ENCODE data around the gene PKHD1.

The PKHD1 gene

DNA sequence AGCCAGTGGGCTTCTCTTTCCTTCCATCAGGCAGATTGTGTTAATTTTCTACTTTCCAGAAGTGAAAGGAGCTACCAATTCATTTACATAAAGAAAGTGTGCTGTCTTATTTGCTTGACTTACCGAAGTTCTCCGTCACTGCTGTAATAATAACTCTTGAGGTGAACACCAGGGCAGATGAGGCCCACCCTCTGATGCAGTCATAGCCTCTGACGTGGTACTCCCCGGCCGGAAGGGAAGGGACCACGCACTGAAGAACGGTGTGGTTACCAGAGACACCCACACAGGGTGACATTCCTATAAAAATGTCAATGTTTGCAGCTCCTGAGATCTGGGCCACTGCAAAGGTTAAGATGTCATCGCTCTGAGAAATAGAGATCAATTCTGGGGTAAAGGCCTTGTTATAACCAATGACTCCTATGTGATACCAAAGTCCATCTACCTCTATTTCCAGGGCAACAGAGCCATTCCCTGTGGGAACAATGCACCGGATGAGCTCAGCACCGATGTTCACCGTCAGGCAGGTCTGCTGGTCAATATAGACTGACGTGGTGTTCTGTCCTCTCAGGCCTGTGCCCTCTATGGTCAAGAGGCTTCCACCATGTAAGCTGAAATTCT, 62.9 kb downstream of the PKHD1 start:
- no peaks in the 10 kb centered on the region for H3K9me3 ChIP-seq (ENCODE audit: low read depth, low read length)
- H3K27ac ChIP-seq = no peak overlapping the region
- no peaks in the 10 kb centered on the region for H3K36me3 ChIP-seq (ENCODE audit: insufficient read depth, low read length)
- TF ChIP-seq FOXP2 (optimal IDR thresholded peaks at IDR 0.05; ENCODE audit: control extremely low read depth, extremely low read length, insufficient read depth) (no peak), POLR2AphosphoS5 (IDR thresholded peaks at IDR 0.05; ENCODE audit: borderline replicate concordance, low read depth, low read length) (no peak), EZH2 (IDR thresholded peaks at IDR 0.05) (no peak)
- H3K9ac ChIP-seq (ENCODE audit: insufficient read length) = no peak overlapping the region
- no peak overlapping the region for H3K4me3 ChIP-seq
- no peak for DNase-seq (ENCODE audit: low read depth, low spot score)

DNA sequence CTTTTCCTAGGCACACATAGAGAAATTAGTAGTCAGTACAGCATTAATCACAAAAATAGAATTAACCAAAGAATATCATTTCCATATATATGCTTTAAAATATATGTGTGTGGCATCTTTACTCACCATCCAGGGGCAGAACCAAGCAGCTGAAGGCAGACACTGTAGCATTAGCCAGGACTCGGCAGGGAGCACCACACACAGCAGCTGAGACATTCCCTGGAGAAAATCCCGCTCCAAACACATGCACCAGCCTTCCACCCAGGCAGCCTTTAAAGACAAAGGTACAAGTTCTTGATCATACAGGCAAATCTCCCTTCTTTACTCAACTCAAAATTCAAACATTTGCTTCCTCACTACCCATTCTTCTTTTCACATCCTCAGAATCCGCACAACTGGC, 64.7 kb downstream of the PKHD1 start:
- peak overlapping the region; percentile 86 for H3K27ac ChIP-seq
- DNase-seq (ENCODE audit: low read depth, low spot score) = no peak
- no peaks in the 10 kb centered on the region for H3K9me3 ChIP-seq (ENCODE audit: low read depth, low read length)
- H3K4me3 ChIP-seq = peak overlapping the region; percentile 72
- peak overlapping the region; percentile 72 for H3K9ac ChIP-seq (ENCODE audit: insufficient read length)
- TF ChIP-seq FOXP2 (optimal IDR thresholded peaks at IDR 0.05; ENCODE audit: control extremely low read depth, extremely low read length, insufficient read depth) = no peak
- TF ChIP-seq POLR2AphosphoS5 (IDR thresholded peaks at IDR 0.05; ENCODE audit: borderline replicate concordance, low read depth, low read length) = no peak
- TF ChIP-seq EZH2 (IDR thresholded peaks at IDR 0.05) = no peak
- H3K36me3 ChIP-seq (ENCODE audit: insufficient read depth, low read length) = no peaks in the 10 kb centered on the region

DNA sequence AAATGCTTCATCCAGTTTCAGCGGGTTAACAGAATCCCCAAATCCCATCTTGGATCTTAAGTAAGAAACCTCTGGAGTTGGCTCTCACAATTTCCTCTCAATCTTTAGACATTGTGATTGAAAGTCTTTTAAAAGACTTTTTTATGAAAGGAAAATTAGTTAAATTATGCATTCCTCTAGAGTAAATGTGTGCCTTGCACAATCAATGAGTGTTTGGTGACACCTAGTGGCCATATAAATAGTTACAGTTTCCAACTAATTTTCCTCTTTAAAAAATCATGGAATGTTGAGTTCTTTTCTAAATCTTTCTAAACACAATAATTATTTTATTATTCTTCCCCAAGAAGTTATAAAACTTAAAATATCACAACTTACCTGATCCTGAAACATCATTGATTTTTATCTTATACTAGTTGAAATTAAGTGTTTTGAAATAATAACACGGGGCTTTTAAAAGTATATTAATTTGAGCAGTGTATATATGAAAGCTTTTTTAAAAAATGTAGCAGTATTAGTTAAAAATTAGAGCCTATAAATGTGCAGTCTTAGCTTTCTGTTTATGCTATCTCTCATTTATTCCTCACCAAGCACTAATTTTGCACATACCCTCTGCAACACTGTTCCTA, 66.4 kb downstream of the PKHD1 start:
- Histone ChIP-seq H3K4me3 (peak overlapping the region; percentile 72), H3K9me3 (ENCODE audit: low read depth, low read length) (no peaks in the 10 kb centered on the region), H3K9ac (ENCODE audit: insufficient read length) (peak overlapping the region; percentile 72), H3K36me3 (ENCODE audit: insufficient read depth, low read length) (no peaks in the 10 kb centered on the region), H3K27ac (peak overlapping the region; percentile 86)
- peak; percentile 78 for DNase-seq (ENCODE audit: low read depth, low spot score)
- TF ChIP-seq EZH2 (IDR thresholded peaks at IDR 0.05) (no peak), FOXP2 (optimal IDR thresholded peaks at IDR 0.05; ENCODE audit: control extremely low read depth, extremely low read length, insufficient read depth) (no peak), POLR2AphosphoS5 (IDR thresholded peaks at IDR 0.05; ENCODE audit: borderline replicate concordance, low read depth, low read length) (no peak)

DNA sequence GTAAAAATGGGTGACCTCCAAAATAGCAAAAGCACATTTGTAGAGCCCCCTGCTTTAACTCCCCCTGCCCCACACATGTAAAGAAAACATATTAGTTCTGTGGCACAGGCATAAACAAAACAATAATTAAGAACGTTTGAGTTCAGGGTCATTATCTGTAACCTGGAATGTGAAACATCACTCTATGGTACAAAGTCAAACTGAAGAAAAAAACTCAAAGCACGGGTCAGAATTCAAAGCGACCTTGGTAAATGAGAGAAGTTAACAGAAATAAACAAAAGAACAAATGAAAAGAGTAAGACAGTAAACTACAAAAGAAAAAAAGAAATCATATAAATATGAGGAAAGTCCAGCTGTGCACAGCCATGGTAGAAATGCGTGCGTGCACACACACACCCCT, 67.5 kb downstream of the PKHD1 start:
- Histone ChIP-seq H3K9me3 (ENCODE audit: low read depth, low read length) (no peaks in the 10 kb centered on the region), H3K4me3 (peak overlapping the region; percentile 39), H3K9ac (ENCODE audit: insufficient read length) (peak overlapping the region; percentile 72), H3K36me3 (ENCODE audit: insufficient read depth, low read length) (peaks cover 3% of the 10 kb centered on the region; the same call in 1 of the 2 replicates), H3K27ac (peak overlapping the region; percentile 86)
- DNase-seq (ENCODE audit: low read depth, low spot score) = no peak
- no peak for TF ChIP-seq EZH2 (IDR thresholded peaks at IDR 0.05)
- TF ChIP-seq POLR2AphosphoS5 (IDR thresholded peaks at IDR 0.05; ENCODE audit: borderline replicate concordance, low read depth, low read length) = no peak
- no peak for TF ChIP-seq FOXP2 (optimal IDR thresholded peaks at IDR 0.05; ENCODE audit: control extremely low read depth, extremely low read length, insufficient read depth)

DNA sequence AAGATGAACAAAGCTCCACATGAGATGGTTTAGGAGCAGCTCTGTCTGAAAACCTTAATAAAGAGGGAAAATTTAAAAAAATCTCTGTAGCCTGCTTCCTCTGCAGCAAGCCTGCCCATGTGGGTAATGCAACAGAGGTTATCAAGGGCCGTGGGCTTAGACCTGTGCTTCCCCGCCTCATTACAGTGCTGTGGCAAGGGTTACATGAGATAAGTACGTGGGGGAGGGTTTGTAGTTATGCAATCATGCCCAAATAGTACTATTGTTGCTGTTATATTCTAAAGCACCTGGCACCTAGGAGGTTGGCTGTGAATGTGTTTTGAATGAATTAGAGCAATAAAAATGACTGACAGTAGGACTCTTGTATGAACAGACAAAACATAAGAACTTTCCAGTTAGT, 68.3 kb downstream of the PKHD1 start:
- Histone ChIP-seq H3K4me3 (peak overlapping the region; percentile 3; the same call in 1 of the 2 replicates), H3K9me3 (ENCODE audit: low read depth, low read length) (no peaks in the 10 kb centered on the region), H3K27ac (peak overlapping the region; percentile 86), H3K36me3 (ENCODE audit: insufficient read depth, low read length) (peaks cover 11% of the 10 kb centered on the region; the same call in 1 of the 2 replicates), H3K9ac (ENCODE audit: insufficient read length) (peak overlapping the region; percentile 72)
- DNase-seq (ENCODE audit: low read depth, low spot score) = no peak
- TF ChIP-seq POLR2AphosphoS5 (IDR thresholded peaks at IDR 0.05; ENCODE audit: borderline replicate concordance, low read depth, low read length) = no peak
- no peak for TF ChIP-seq EZH2 (IDR thresholded peaks at IDR 0.05)
- TF ChIP-seq FOXP2 (optimal IDR thresholded peaks at IDR 0.05; ENCODE audit: control extremely low read depth, extremely low read length, insufficient read depth) = no peak

DNA sequence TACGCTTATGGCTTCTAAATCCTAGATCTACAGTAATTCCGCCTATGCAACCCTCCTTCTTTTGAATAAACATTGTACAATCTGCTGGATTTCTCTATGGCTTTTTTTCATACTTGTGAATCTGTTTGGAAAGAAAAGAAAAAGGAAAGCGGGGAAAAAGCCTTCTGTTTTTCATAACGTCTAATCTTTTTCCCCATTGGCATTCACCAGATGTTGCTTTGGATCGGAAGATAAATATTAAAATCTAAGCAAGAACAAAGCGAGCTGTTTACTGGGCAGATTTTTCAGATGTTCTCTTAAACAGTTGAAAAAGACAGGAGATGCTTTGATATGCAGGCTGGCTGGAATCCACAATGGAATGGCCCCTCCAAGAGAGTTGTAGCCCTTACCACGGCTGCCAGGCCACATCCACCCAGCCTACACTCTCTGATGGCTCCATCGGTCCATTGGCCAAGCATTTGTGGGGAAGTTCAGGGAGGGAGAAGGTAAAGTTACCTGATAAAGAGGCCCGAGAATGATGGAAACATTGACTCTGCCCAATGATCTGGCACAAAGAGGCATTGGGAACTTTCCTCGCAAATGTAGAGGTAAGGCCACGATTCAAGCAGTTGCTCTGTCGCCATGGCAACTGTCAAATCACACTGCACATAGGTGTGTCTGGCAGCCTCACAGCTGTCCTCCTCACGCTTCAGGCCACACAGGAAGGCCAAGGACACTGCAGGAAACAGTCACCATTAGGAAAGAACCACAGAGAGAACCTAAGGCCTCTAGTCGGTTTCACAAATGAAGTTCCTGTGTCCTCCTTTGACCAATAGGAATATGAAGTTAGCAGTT, 70.3 kb downstream of the PKHD1 start:
- Histone ChIP-seq H3K4me3 (no peak overlapping the region), H3K9me3 (ENCODE audit: low read depth, low read length) (no peaks in the 10 kb centered on the region), H3K36me3 (ENCODE audit: insufficient read depth, low read length) (peaks cover 12% of the 10 kb centered on the region; the same call in 1 of the 2 replicates), H3K9ac (ENCODE audit: insufficient read length) (no peak overlapping the region), H3K27ac (peak overlapping the region; percentile 88)
- no peak for DNase-seq (ENCODE audit: low read depth, low spot score)
- TF ChIP-seq EZH2 (IDR thresholded peaks at IDR 0.05) = no peak
- TF ChIP-seq FOXP2 (optimal IDR thresholded peaks at IDR 0.05; ENCODE audit: control extremely low read depth, extremely low read length, insufficient read depth) = no peak
- no peak for TF ChIP-seq POLR2AphosphoS5 (IDR thresholded peaks at IDR 0.05; ENCODE audit: borderline replicate concordance, low read depth, low read length)

DNA sequence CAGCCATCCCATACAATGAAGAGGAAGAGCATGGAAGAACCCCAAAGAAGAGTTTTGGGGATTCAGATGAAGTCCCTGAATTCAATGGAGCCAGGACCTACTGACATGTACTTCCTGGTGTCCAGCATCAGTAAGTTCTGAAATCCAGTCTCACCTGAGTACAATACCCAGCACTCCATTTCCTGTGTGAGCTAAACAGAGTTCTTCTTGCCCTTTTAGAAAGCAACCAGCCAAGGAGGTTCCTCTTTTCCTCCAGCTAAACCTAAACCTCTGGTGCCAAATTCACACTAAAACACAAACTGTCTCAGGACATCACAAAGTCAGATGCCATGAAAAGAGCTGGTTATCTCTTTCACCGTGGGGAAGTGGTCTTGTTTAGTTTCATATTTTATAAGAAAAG, 71.5 kb downstream of the PKHD1 start:
- no peak overlapping the region for H3K27ac ChIP-seq
- no peaks in the 10 kb centered on the region for H3K9me3 ChIP-seq (ENCODE audit: low read depth, low read length)
- no peak overlapping the region for H3K4me3 ChIP-seq
- DNase-seq (ENCODE audit: low read depth, low spot score) = no peak
- TF ChIP-seq FOXP2 (optimal IDR thresholded peaks at IDR 0.05; ENCODE audit: control extremely low read depth, extremely low read length, insufficient read depth) (no peak), POLR2AphosphoS5 (IDR thresholded peaks at IDR 0.05; ENCODE audit: borderline replicate concordance, low read depth, low read length) (no peak), EZH2 (IDR thresholded peaks at IDR 0.05) (no peak)
- H3K36me3 ChIP-seq (ENCODE audit: insufficient read depth, low read length) = peaks cover 20% of the 10 kb centered on the region; the same call in 1 of the 2 replicates
- H3K9ac ChIP-seq (ENCODE audit: insufficient read length) = no peak overlapping the region

DNA sequence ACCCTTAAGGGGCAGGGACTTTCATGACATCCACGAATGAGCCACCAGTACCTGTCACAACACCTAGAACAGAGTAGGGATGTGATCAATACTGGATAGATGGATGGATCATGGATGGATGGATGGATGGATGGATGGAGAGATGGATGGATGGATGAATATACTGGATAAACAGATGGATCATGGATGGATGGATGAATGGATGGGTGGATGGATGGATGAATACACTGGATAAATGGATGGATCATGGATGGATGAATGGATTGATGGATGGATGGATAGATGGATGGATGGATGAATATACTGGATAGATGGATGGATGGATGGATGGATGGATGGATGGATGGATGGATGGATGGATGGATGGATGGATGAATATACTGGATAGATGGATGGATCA, 73.0 kb downstream of the PKHD1 start:
- DNase-seq (ENCODE audit: low read depth, low spot score) = no peak
- TF ChIP-seq FOXP2 (optimal IDR thresholded peaks at IDR 0.05; ENCODE audit: control extremely low read depth, extremely low read length, insufficient read depth) (no peak), EZH2 (IDR thresholded peaks at IDR 0.05) (no peak), POLR2AphosphoS5 (IDR thresholded peaks at IDR 0.05; ENCODE audit: borderline replicate concordance, low read depth, low read length) (no peak)
- no peak overlapping the region for H3K4me3 ChIP-seq
- peaks cover 20% of the 10 kb centered on the region; the same call in 1 of the 2 replicates for H3K36me3 ChIP-seq (ENCODE audit: insufficient read depth, low read length)
- no peak overlapping the region for H3K27ac ChIP-seq
- H3K9ac ChIP-seq (ENCODE audit: insufficient read length) = no peak overlapping the region
- no peaks in the 10 kb centered on the region for H3K9me3 ChIP-seq (ENCODE audit: low read depth, low read length)

Data from SK-N-MC (cell line).